HepG2 (cell line): ENCODE measurements around the gene TRPT1. TPM values are rescaled to one million over a fixed set of nuclear protein-coding genes. Genes with fewer than 3 reads are reported as not detected.

Experiments used
- ATF7 ChIP-seq, 2 experiments: fragments of 450-650 bp in 1 of 2; sonication (generic) in 1 of 2; formaldehyde crosslinking in 1 of 2; IDR thresholded peaks; 2 replicates each; pipeline versions ENCODE4 v1.4.0 to v1.6.1; 2016 to 2020; ENCODE audit warnings: antibody characterized with exemption in 1 of 2, mild to moderate bottlenecking in 1 of 2, missing genetic modification reagents in 1 of 2
- BRCA1 ChIP-seq: sonication (generic); formaldehyde crosslinking; IDR thresholded peaks from 2 replicates; pipeline ENCODE4 v1.4.0; 2020; ENCODE audit warnings: missing genetic modification reagents
- ELF4 ChIP-seq: sonication (generic); formaldehyde crosslinking; IDR thresholded peaks from 2 replicates; pipeline ENCODE4 v1.5.0; 2020; ENCODE audit warnings: missing genetic modification reagents, mild to moderate bottlenecking, moderate library complexity, borderline replicate concordance
- FOSL1 ChIP-seq: sonication (generic); formaldehyde crosslinking; IDR thresholded peaks from 2 replicates; pipeline ENCODE4 v1.9.0; 2021; ENCODE audit warnings: missing genetic modification reagents, borderline replicate concordance
- KMT2B ChIP-seq: IDR thresholded peaks from 2 replicates; pipeline ENCODE4 v1.6.1; 2016; ENCODE audit warnings: missing genetic modification reagents, missing compliant biosample characterization
- NFYB ChIP-seq: sonication (generic); formaldehyde crosslinking; IDR thresholded peaks from 2 replicates; pipeline ENCODE4 v1.4.0; 2020; ENCODE audit warnings: missing genetic modification reagents
- NFYC ChIP-seq: IDR thresholded peaks from 2 replicates; pipeline ENCODE4 v1.6.1; 2016; ENCODE audit warnings: missing genetic modification reagents, missing compliant biosample characterization
- SYNCRIP ChIP-seq: fragments of 200-400 bp; formaldehyde crosslinking; IDR thresholded peaks from 2 replicates; pipeline ENCODE4 v1.6.1; 2018; ENCODE audit warnings: mild to moderate bottlenecking, low read depth, low read length; ENCODE audit not compliant: insufficient read depth
- TRIM24 ChIP-seq: sonication (generic); formaldehyde crosslinking; IDR thresholded peaks from 2 replicates; pipeline ENCODE4 v1.8.0; 2022; ENCODE audit warnings: mild to moderate bottlenecking, missing genetic modification reagents
- YEATS4 ChIP-seq: sonication (generic); formaldehyde crosslinking; IDR thresholded peaks from 2 replicates; pipeline ENCODE4 v1.4.0; 2020; ENCODE audit warnings: missing genetic modification reagents, borderline replicate concordance
- ZNF441 ChIP-seq: sonication (generic); formaldehyde crosslinking; IDR thresholded peaks from 2 replicates; pipeline ENCODE4 v1.7.0; 2021; ENCODE audit warnings: missing genetic modification reagents, borderline replicate concordance
- ZNF652 ChIP-seq: IDR thresholded peaks from 2 replicates; pipeline ENCODE4 v1.6.1; 2016; ENCODE audit warnings: low read depth, borderline replicate concordance
- polyA plus RNA-seq, 8 experiments: library from polyadenylated mRNA; depleted of rRNA in 3 of 8; stranded (reverse) in 7 of 8; unstranded in 1 of 8; fragments of >200 nt; fragmentation: Illumina TruSeq in 4 of 8; extraction: Trizol in 4 of 8; gene quantifications; 2 replicates each; pipeline versions ENCODE4 v1.2.1 to v1.2.3, GENCODE V29; 2011 to 2016; ENCODE audit warnings: low read depth in 4 of 8, missing spikeins in 1 of 8, mixed read lengths in 1 of 8; ENCODE audit not compliant: insufficient read depth in 1 of 8
- total RNA-seq, 5 experiments: library from RNA; depleted of rRNA; stranded (reverse); fragments of >200 nt; fragmentation: Illumina TruSeq; extraction: Trizol; gene quantifications; 2 replicates each; pipeline ENCODE4 v1.2.3, GENCODE V29; 2016; ENCODE audit warnings: low read depth in 1 of 5
- TF ChIP-seq, protein P1 (sequence below): sonication (generic); formaldehyde crosslinking; IDR thresholded peaks from 2 replicates; pipeline ENCODE4 v1.9.0; 2021; ENCODE audit warnings: mild to moderate bottlenecking, missing genetic modification reagents
- TF ChIP-seq, protein P2 (sequence below): sonication (generic); formaldehyde crosslinking; IDR thresholded peaks from 2 replicates; pipeline ENCODE4 v1.4.0; 2020; ENCODE audit warnings: missing genetic modification reagents
- TF ChIP-seq, protein P3 (sequence below): sonication (generic); formaldehyde crosslinking; IDR thresholded peaks from 2 replicates; pipeline ENCODE4 v1.4.0; 2020; ENCODE audit warnings: missing genetic modification reagents

The TRPT1 gene
- total and polyA plus RNA-seq, 2 of the 13 experiments (the other 11 are each of a cell fraction or from before 2014, with no cell fraction given) = 24.8 to 40.7 TPM

DNA sequence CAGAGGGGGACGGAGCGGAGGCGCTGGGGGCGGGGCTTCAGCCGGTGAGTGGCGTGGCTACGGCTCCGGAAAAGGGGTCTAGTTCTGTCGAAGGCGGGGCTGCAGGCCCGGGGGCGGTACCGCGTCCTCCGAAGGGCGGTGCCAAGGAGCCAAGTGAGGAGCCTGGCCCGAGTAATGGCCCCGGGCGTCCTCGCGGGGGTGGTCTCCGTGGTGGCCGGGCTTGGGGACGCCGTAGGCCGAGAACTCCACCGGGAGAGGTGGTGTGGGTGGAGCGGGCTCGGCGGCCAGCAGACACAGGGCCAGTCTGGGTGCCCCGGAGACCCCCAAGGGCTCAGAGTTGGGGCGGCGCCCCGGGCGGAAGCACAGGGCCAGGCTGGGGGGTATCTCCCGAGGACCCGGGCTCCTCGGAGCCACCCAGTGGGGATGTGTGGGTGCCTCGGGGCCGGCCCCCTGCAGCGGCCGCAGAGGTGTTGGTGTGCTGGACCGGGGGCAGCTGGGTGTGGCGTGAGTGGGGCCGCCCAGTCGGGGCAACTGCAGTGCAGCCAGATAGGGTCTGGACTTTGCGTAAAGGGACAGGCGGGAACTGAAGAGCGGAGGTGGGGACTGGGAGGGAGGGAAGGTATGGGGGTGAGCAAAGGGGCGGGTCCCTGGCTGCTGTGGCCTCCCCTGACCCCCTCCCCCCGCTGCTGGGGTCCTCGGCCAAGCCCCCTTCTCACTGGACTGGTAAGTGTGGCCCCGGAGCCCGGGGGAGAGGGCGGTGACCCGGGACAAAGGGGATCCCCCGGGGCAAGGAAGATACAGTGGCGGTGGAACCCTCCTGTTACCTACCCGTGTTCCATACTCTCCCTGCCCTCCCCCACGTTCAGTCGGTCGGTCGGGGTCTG is 15.7 kb upstream of the TRPT1 start (continued):
- TF ChIP-seq, protein P1, sequence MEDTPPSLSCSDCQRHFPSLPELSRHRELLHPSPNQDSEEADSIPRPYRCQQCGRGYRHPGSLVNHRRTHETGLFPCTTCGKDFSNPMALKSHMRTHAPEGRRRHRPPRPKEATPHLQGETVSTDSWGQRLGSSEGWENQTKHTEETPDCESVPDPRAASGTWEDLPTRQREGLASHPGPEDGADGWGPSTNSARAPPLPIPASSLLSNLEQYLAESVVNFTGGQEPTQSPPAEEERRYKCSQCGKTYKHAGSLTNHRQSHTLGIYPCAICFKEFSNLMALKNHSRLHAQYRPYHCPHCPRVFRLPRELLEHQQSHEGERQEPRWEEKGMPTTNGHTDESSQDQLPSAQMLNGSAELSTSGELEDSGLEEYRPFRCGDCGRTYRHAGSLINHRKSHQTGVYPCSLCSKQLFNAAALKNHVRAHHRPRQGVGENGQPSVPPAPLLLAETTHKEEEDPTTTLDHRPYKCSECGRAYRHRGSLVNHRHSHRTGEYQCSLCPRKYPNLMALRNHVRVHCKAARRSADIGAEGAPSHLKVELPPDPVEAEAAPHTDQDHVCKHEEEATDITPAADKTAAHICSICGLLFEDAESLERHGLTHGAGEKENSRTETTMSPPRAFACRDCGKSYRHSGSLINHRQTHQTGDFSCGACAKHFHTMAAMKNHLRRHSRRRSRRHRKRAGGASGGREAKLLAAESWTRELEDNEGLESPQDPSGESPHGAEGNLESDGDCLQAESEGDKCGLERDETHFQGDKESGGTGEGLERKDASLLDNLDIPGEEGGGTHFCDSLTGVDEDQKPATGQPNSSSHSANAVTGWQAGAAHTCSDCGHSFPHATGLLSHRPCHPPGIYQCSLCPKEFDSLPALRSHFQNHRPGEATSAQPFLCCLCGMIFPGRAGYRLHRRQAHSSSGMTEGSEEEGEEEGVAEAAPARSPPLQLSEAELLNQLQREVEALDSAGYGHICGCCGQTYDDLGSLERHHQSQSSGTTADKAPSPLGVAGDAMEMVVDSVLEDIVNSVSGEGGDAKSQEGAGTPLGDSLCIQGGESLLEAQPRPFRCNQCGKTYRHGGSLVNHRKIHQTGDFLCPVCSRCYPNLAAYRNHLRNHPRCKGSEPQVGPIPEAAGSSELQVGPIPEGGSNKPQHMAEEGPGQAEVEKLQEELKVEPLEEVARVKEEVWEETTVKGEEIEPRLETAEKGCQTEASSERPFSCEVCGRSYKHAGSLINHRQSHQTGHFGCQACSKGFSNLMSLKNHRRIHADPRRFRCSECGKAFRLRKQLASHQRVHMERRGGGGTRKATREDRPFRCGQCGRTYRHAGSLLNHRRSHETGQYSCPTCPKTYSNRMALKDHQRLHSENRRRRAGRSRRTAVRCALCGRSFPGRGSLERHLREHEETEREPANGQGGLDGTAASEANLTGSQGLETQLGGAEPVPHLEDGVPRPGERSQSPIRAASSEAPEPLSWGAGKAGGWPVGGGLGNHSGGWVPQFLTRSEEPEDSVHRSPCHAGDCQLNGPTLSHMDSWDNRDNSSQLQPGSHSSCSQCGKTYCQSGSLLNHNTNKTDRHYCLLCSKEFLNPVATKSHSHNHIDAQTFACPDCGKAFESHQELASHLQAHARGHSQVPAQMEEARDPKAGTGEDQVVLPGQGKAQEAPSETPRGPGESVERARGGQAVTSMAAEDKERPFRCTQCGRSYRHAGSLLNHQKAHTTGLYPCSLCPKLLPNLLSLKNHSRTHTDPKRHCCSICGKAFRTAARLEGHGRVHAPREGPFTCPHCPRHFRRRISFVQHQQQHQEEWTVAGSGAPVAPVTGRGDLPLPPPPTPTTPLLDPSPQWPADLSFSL = no peak
- TF ChIP-seq ZNF441 (CRISPR knock-in tag) = peak; percentile 61; the same call in 1 of the 2 replicates
- no peak for TF ChIP-seq ZNF652 (CRISPR knock-in tag)
- no peak for TF ChIP-seq ELF4
- TF ChIP-seq, protein P2, sequence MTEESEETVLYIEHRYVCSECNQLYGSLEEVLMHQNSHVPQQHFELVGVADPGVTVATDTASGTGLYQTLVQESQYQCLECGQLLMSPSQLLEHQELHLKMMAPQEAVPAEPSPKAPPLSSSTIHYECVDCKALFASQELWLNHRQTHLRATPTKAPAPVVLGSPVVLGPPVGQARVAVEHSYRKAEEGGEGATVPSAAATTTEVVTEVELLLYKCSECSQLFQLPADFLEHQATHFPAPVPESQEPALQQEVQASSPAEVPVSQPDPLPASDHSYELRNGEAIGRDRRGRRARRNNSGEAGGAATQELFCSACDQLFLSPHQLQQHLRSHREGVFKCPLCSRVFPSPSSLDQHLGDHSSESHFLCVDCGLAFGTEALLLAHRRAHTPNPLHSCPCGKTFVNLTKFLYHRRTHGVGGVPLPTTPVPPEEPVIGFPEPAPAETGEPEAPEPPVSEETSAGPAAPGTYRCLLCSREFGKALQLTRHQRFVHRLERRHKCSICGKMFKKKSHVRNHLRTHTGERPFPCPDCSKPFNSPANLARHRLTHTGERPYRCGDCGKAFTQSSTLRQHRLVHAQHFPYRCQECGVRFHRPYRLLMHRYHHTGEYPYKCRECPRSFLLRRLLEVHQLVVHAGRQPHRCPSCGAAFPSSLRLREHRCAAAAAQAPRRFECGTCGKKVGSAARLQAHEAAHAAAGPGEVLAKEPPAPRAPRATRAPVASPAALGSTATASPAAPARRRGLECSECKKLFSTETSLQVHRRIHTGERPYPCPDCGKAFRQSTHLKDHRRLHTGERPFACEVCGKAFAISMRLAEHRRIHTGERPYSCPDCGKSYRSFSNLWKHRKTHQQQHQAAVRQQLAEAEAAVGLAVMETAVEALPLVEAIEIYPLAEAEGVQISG (CRISPR knock-in tag) = no peak
- no peak for TF ChIP-seq SYNCRIP
- TF ChIP-seq, protein P3, sequence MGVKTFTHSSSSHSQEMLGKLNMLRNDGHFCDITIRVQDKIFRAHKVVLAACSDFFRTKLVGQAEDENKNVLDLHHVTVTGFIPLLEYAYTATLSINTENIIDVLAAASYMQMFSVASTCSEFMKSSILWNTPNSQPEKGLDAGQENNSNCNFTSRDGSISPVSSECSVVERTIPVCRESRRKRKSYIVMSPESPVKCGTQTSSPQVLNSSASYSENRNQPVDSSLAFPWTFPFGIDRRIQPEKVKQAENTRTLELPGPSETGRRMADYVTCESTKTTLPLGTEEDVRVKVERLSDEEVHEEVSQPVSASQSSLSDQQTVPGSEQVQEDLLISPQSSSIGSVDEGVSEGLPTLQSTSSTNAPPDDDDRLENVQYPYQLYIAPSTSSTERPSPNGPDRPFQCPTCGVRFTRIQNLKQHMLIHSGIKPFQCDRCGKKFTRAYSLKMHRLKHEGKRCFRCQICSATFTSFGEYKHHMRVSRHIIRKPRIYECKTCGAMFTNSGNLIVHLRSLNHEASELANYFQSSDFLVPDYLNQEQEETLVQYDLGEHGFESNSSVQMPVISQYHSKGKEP (CRISPR knock-in tag) = no peak
- TF ChIP-seq YEATS4 (CRISPR knock-in tag) = no peak
- TF ChIP-seq NFYC (CRISPR knock-in tag) = no peak
- TF ChIP-seq NFYB (CRISPR knock-in tag) = peak; percentile 65
- no peak for TF ChIP-seq BRCA1 (CRISPR knock-in tag)
- no peak for TF ChIP-seq FOSL1
- TF ChIP-seq ATF7 (IDR thresholded peaks at IDR 0.05) = no peak
- TF ChIP-seq ATF7 (CRISPR knock-in tag; IDR thresholded peaks at IDR 0.05) = no peak
- no peak for TF ChIP-seq TRIM24 (CRISPR knock-in tag)
- TF ChIP-seq KMT2B = no peak
